GM15510 (cell line): ENCODE results near the gene BPIFB1.

Source experiments
- POLR2A ChIP-seq: IDR thresholded peaks from 3 replicates; pipeline ENCODE4 v1.6.1; 2011; ENCODE audit warnings: borderline replicate concordance; ENCODE audit not compliant: insufficient read length; ENCODE audit errors: extremely low read depth

Gene BPIFB1

GRCh38 chr20:33317424-33318095 lies 34.5 kb downstream of the BPIFB1 start:
- no peak for TF ChIP-seq POLR2A

- TF ChIP-seq POLR2A: no peak
Observed at GRCh38 chr20:33318096-33318429, 35.0 kb downstream of the BPIFB1 start.

GRCh38 chr20:33320006-33320405 lies 37.0 kb downstream of the BPIFB1 start:
- no peak for TF ChIP-seq POLR2A

- TF ChIP-seq POLR2A: no peak
Observed at GRCh38 chr20:33322456-33322855, 39.4 kb downstream of the BPIFB1 start.

- no peak for TF ChIP-seq POLR2A
Observed at GRCh38 chr20:33323236-33323635, 40.2 kb downstream of the BPIFB1 start.

GRCh38 chr20:33325350-33325749 lies 42.3 kb downstream of the BPIFB1 start:
- TF ChIP-seq POLR2A: no peak

GRCh38 chr20:33328157-33329137 lies 45.4 kb downstream of the BPIFB1 start:
- no peak for TF ChIP-seq POLR2A

GRCh38 chr20:33332905-33333456 lies 50.0 kb downstream of the BPIFB1 start:
- no peak for TF ChIP-seq POLR2A

- no peak for TF ChIP-seq POLR2A
Observed at GRCh38 chr20:33333616-33334015, 50.6 kb downstream of the BPIFB1 start.

GRCh38 chr20:33334111-33334510 lies 51.1 kb downstream of the BPIFB1 start:
- TF ChIP-seq POLR2A: no peak

GRCh38 chr20:33336375-33336774 lies 53.4 kb downstream of the BPIFB1 start:
- TF ChIP-seq POLR2A: no peak

GRCh38 chr20:33337119-33337518 lies 54.1 kb downstream of the BPIFB1 start:
- TF ChIP-seq POLR2A: no peak

GRCh38 chr20:33337531-33338165 lies 54.6 kb downstream of the BPIFB1 start:
- TF ChIP-seq POLR2A: no peak

GRCh38 chr20:33338467-33339258 lies 55.6 kb downstream of the BPIFB1 start:
- no peak for TF ChIP-seq POLR2A
